GM23338 (cell line): ENCODE results near the gene TASL.

Experiments used
- CREB1 ChIP-seq: fragments of 250-450 bp; sonication (Bioruptor Pico); IDR thresholded peaks from 2 replicates; pipeline ENCODE4 v1.5.0; 2020; ENCODE audit warnings: low read depth, mild to moderate bottlenecking, moderate library complexity
- ETS1 ChIP-seq: IDR thresholded peaks from 2 replicates; pipeline ENCODE4 v1.6.1; 2016; ENCODE audit warnings: antibody characterized with exemption
- EZH2 ChIP-seq: fragments of 200-600 bp; sonication (generic); IDR thresholded peaks from one replicate; pipeline ENCODE4 v1.8.0; 2017; ENCODE audit warnings: antibody characterized with exemption, mild to moderate bottlenecking, low read depth; ENCODE audit not compliant: unreplicated experiment
- EZH2phosphoT487 ChIP-seq: fragments of 200-600 bp; sonication (generic); IDR thresholded peaks from one replicate; pipeline ENCODE4 v1.8.1; 2018; ENCODE audit warnings: antibody characterized with exemption; ENCODE audit not compliant: unreplicated experiment
- JUNB ChIP-seq: IDR thresholded peaks from one replicate; pipeline ENCODE4 v1.6.1; 2016; ENCODE audit warnings: antibody characterized with exemption; ENCODE audit not compliant: unreplicated experiment
- NANOG ChIP-seq: IDR thresholded peaks from 2 replicates; pipeline ENCODE4 v1.6.1; 2016; ENCODE audit warnings: antibody characterized with exemption, borderline replicate concordance
- POLR2AphosphoS5 ChIP-seq: IDR thresholded peaks from 2 replicates; pipeline ENCODE4 v1.6.1; 2016; ENCODE audit warnings: antibody characterized with exemption, low read depth
- STAT1 ChIP-seq: IDR thresholded peaks from one replicate; pipeline ENCODE4 v1.6.1; 2016; ENCODE audit warnings: antibody characterized with exemption; ENCODE audit not compliant: unreplicated experiment
- ZNF114 ChIP-seq: fragments of 250-450 bp; sonication (Bioruptor Pico); IDR thresholded peaks from 2 replicates; pipeline ENCODE4 v1.5.0; 2020; ENCODE audit warnings: mild to moderate bottlenecking, moderate library complexity
- ZNF331 ChIP-seq: fragments of 250-450 bp; sonication (Bioruptor Pico); IDR thresholded peaks from 2 replicates; pipeline ENCODE4 v1.5.0; 2020; ENCODE audit warnings: low read depth, mild to moderate bottlenecking, moderate library complexity
- TF ChIP-seq, protein P1 (sequence below), 2 experiments: fragments of 200-600 bp in 1 of 2; sonication (generic) in 1 of 2; conservative IDR thresholded peaks; 2 replicates each; pipeline versions ENCODE4 v1.5.1 to v1.6.1; 2016 to 2017; ENCODE audit warnings: antibody characterized with exemption in 2 of 2, low read depth in 2 of 2, mild to moderate bottlenecking in 2 of 2, moderate library complexity in 1 of 2
- TF ChIP-seq, protein P2 (sequence below): IDR thresholded peaks from one replicate; pipeline ENCODE4 v1.6.1; 2018; ENCODE audit warnings: antibody characterized with exemption; ENCODE audit not compliant: unreplicated experiment

DNA sequence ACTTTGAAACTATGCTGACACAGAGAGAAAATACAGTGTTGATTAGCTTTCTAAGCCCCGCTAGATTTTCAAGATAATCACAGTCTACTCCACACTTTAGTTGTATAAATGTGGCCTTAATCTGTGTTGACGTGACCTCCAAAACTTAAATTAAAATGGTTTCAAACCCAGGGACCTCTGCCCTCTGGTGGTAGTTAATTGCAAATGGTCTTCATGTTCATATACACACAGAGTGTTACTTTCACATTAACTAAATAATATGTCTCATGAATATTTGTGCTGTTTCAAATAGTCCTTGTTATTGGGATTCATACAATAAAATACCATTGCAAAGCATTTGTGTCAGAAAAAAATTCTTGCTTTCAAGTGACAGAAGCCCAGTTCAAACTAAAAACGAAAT is 64.3 kb downstream of the TASL start:
- TF ChIP-seq, protein P1, sequence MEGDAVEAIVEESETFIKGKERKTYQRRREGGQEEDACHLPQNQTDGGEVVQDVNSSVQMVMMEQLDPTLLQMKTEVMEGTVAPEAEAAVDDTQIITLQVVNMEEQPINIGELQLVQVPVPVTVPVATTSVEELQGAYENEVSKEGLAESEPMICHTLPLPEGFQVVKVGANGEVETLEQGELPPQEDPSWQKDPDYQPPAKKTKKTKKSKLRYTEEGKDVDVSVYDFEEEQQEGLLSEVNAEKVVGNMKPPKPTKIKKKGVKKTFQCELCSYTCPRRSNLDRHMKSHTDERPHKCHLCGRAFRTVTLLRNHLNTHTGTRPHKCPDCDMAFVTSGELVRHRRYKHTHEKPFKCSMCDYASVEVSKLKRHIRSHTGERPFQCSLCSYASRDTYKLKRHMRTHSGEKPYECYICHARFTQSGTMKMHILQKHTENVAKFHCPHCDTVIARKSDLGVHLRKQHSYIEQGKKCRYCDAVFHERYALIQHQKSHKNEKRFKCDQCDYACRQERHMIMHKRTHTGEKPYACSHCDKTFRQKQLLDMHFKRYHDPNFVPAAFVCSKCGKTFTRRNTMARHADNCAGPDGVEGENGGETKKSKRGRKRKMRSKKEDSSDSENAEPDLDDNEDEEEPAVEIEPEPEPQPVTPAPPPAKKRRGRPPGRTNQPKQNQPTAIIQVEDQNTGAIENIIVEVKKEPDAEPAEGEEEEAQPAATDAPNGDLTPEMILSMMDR (conservative IDR thresholded peaks at IDR 0.05; ENCODE audit: low read depth in 2 of 2), result peak; percentile 48 to 68
- TF ChIP-seq JUNB (no peak), EZH2 (no peak), EZH2phosphoT487 (no peak), POLR2AphosphoS5 (no peak), ZNF114 (CRISPR knock-in tag) (no peak), NANOG (no peak), CREB1 (no peak), STAT1 (no peak), ZNF331 (CRISPR knock-in tag) (no peak), ETS1 (no peak)
- TF ChIP-seq, protein P2, sequence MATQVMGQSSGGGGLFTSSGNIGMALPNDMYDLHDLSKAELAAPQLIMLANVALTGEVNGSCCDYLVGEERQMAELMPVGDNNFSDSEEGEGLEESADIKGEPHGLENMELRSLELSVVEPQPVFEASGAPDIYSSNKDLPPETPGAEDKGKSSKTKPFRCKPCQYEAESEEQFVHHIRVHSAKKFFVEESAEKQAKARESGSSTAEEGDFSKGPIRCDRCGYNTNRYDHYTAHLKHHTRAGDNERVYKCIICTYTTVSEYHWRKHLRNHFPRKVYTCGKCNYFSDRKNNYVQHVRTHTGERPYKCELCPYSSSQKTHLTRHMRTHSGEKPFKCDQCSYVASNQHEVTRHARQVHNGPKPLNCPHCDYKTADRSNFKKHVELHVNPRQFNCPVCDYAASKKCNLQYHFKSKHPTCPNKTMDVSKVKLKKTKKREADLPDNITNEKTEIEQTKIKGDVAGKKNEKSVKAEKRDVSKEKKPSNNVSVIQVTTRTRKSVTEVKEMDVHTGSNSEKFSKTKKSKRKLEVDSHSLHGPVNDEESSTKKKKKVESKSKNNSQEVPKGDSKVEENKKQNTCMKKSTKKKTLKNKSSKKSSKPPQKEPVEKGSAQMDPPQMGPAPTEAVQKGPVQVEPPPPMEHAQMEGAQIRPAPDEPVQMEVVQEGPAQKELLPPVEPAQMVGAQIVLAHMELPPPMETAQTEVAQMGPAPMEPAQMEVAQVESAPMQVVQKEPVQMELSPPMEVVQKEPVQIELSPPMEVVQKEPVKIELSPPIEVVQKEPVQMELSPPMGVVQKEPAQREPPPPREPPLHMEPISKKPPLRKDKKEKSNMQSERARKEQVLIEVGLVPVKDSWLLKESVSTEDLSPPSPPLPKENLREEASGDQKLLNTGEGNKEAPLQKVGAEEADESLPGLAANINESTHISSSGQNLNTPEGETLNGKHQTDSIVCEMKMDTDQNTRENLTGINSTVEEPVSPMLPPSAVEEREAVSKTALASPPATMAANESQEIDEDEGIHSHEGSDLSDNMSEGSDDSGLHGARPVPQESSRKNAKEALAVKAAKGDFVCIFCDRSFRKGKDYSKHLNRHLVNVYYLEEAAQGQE, result no peak
